Fibroblast of pulmonary artery (primary cell): ENCODE measurements around the gene CDK10.

Experiments used
- DNase-seq: peaks from one replicate; pipeline ENCODE4 v3.0.0-alpha.2; 2010; ENCODE audit warnings: low read depth
- H3K4me3 ChIP-seq: replicated peaks from 2 replicates; pipeline ENCODE4 v1.5.1; 2011; ENCODE audit warnings: low read depth, mild to moderate bottlenecking, control low read depth, low read length, moderate library complexity
- TF ChIP-seq, protein P1 (sequence below): IDR thresholded peaks from 2 replicates; pipeline ENCODE4 v1.5.1; 2011; ENCODE audit warnings: mild to moderate bottlenecking, control low read depth, low read length, inconsistent platforms; ENCODE audit errors: missing control alignments

CDK10 gene

DNA sequence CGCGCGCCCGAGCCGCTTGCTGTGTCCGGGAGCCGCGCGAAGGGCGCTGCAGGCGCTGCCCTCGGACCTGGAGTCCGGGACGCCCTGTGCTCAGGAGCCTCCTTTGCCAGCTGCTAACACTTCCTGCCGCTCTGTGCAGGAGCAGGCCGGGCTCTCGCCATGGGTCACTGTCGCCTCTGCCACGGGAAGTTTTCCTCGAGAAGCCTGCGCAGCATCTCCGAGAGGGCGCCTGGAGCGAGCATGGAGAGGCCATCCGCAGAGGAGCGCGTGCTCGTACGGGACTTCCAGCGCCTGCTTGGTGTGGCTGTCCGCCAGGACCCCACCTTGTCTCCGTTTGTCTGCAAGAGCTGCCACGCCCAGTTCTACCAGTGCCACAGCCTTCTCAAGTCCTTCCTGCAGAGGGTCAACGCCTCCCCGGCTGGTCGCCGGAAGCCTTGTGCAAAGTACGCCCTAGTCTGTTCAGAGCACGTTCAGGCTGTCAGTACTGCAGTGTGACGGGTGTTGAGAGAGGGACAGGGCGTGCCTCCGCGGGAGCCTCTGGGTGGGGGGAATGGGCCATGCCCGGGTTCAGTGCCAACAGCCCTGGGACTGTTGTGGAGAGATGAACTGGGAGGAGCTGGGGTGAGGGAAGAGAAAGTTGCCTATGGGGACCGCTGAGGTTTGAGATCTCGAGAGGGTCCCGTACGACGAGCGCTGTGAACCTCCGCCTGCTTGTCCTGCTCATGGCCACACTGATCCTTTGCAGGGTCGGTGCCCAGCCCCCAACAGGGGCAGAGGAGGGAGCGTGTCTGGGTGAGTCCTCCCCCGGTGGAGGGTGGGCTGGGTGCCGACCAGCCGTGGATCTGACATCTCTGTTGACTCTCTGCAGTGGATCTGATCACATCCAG lies 36.1 kb downstream of the CDK10 start:
- DNase-seq = peak; percentile 52

DNA sequence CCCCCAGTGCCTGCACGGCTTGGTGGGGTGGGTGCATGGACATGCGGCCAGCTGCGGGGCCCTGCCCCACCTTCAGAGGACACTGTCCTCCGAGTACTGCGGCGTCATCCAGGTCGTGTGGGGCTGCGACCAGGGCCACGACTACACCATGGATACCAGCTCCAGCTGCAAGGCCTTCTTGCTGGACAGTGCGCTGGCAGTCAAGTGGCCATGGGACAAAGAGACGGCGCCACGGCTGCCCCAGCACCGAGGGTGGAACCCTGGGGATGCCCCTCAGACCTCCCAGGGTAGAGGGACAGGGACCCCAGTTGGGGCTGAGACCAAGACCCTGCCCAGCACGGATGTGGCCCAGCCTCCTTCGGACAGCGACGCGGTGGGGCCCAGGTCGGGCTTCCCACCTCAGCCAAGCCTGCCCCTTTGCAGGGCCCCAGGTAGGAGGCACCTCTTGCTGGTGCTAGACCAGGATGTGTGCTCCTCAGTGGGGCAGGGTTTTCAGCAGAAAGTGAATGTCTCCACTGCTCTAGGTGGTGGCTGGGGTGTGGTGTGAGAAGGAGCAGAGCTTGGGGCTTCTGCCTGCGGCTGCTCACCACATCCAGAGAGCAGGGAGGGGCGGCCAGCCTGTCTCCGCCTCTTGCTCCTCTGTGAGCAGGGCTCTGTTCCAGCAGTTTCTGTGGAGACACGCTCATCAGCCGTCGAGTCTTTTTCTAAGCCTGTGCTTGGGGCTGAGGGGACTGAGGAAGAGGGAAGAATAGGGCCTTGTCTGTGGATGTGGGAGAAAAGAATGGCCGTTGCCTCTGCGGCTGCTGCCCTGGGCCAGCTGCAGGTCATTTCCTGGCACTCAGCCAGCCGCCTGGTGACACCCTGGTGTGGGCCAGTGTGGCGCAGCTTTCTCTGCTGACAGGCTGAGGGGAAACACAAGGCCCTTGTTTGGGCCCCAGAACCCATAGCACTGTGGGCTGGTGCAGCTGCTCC lies 37.1 kb downstream of the CDK10 start:
- TF ChIP-seq, protein P1, sequence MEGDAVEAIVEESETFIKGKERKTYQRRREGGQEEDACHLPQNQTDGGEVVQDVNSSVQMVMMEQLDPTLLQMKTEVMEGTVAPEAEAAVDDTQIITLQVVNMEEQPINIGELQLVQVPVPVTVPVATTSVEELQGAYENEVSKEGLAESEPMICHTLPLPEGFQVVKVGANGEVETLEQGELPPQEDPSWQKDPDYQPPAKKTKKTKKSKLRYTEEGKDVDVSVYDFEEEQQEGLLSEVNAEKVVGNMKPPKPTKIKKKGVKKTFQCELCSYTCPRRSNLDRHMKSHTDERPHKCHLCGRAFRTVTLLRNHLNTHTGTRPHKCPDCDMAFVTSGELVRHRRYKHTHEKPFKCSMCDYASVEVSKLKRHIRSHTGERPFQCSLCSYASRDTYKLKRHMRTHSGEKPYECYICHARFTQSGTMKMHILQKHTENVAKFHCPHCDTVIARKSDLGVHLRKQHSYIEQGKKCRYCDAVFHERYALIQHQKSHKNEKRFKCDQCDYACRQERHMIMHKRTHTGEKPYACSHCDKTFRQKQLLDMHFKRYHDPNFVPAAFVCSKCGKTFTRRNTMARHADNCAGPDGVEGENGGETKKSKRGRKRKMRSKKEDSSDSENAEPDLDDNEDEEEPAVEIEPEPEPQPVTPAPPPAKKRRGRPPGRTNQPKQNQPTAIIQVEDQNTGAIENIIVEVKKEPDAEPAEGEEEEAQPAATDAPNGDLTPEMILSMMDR = no peak
- DNase-seq = peak; percentile 18
- H3K4me3 ChIP-seq = peak overlapping the region; percentile 79

More for the DNA sequence above, 36.1 kb downstream of the CDK10 start:
- TF ChIP-seq, protein P1 = no peak
- H3K4me3 ChIP-seq = peak overlapping the region; percentile 79

DNA sequence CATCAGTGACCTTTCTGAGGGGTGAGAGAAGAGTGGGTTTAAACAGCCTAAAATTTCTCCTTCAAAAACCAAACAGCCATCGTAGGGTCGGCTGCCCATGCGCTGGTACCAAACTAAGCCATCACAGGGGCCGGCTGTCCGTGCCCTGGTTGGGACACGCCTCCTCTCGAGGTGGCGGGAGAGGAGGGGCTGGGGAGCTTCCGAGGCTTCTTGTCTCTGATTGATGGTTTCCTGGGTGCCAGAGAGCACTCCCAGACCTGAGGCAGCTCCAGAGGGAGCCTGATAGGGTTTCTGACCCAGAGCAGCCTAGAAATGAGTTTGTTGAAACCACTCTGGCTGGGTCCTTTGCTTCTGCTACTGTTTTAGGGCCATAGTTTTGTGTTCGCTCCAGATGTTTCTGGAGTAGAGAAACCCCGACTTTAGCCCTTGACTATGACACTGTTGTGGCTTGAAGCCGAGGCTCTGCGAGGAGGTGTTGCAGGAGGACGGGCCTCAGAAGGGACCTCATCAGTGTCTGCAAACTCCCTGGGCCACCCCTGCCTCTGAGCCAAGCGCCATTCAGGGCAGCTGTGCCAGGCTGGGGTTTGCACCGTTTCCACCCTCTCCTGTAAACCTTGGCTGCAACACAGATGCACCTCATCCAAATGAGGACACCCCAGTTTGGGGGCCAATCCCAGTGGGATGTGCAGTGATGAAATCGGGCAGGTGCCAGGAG lies 41.1 kb downstream of the CDK10 start:
- DNase-seq = no peak
- no peak overlapping the region for H3K4me3 ChIP-seq
- TF ChIP-seq, protein P1 = no peak

DNA sequence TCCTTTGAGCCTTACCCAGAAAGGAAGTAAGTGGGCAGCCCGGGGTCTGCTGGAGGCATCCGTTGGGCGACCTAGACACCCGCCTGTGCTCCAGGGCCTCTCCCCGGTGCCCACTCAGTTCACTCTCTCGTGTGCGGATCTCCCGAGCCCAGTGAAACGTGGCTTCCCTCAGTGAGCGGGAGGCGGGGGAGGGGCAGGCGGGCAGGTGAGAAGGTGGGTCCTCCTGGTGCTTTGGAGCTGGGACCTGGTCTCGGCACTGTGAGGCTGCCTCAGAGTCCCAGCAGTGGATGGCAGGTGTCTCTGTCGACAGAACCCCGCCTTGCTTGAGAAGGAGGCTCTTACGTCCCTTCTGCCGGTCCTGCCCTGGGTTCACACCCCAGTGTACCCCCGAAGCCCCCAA lies 42.8 kb downstream of the CDK10 start:
- no peak for DNase-seq
- H3K4me3 ChIP-seq = no peak overlapping the region
- TF ChIP-seq, protein P1 = no peak

DNA sequence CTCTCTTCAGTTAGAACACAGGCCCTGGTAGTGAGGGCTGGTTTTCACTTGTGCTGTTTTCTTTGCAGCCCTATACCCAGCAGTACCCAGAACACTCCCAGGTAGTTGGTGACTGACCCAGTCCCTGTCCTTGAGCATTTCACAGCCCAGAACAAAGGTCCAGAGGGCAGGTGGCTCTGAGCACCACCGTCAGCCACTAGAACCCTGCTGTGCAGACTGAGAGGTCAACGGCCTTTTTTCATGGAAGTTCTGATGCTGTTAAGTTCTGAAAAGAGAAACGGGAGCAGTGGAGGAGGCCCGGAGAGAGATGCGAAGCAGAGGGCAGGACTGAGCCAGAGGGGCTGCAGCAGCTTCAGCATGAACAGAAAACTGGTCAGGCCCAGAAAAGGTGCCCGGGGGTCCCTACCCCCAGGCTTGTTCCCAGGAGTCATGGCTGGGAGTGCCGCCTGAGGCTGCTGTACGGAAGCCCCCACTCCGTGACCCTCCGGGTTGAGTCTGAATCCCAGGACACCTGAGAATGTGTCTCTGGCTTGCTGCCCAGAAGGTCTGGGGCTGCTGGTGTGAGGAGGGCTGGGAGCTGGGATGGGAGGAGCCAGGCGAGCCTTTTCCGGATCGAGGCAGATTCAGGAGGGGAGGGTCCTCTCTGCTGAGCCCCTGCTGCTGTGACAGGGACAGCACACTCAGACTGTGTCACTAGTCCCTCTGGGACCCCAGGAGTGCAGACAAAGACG lies 43.5 kb downstream of the CDK10 start:
- TF ChIP-seq, protein P1 = no peak
- H3K4me3 ChIP-seq = no peak overlapping the region
- DNase-seq = no peak
